Loucy (cell line): Measurements from ENCODE around the gene RGS12.

Experiments
- CTCF ChIP-seq: fragments of 200-600 bp; sonication (generic); conservative IDR thresholded peaks from 2 replicates; pipeline ENCODE4 v1.5.1; 2014; ENCODE audit warnings: mild to moderate bottlenecking, antibody characterized with exemption, low read length
- EZH2phosphoT487 ChIP-seq: fragments of 200-600 bp; IDR thresholded peaks from 2 replicates; pipeline ENCODE4 v1.6.1; 2018; ENCODE audit warnings: antibody characterized with exemption, mild to moderate bottlenecking, moderate library complexity, borderline replicate concordance

GRCh38 chr4:3253808-3254207 is 39.0 kb upstream of the RGS12 start:
- TF ChIP-seq CTCF, result no peak
- no peak for TF ChIP-seq EZH2phosphoT487
